ENCODE measurements around the gene BDKRB1.

Gene BDKRB1

DNA sequence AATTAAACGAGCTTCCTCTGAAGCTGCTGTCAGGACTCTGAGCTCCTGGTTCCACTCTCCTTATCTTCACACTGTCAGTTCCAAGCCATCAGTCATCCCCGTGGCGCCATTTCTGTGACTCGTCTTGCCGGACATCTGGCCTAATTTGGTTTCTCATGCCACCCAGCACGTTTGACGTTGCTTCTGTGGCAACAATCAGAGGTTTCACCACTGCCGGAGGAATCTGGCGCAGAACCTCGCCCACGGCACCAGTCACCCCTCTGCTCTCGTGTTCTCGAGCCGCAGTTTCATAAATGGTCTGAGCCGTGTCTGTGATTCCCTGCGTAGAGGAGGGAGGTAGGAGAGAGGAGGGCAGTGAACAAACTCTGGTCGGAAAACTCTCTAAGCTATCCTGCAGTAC is 29.7 kb downstream of the BDKRB1 start:
- no peak for DNase-seq (ENCODE audit: low spot score)
- Histone ChIP-seq H3K27ac (no peak overlapping the region), H3K4me3 (no peak overlapping the region)
- no peak for TF ChIP-seq CTCF (IDR thresholded peaks at IDR 0.05)

DNA sequence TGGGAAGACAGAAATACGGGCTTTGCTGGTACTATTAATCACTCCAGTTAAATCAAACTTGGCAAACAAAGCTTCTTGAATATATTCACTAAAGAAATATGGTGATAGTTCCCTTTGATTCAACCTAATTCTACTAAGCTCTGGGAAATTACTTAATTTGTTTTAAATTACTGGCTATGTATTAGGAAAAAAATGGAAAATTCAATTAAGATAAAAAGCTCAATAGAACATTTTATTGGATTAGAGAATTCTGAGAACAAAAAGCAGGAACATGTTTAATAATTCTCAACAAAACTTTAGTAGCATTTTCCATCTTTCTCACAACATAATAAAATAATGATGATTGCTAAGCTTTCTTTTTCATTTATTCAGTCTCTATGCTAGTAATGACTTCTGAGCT is 30.2 kb downstream of the BDKRB1 start:
- no peak for TF ChIP-seq CTCF (IDR thresholded peaks at IDR 0.05)

DNA sequence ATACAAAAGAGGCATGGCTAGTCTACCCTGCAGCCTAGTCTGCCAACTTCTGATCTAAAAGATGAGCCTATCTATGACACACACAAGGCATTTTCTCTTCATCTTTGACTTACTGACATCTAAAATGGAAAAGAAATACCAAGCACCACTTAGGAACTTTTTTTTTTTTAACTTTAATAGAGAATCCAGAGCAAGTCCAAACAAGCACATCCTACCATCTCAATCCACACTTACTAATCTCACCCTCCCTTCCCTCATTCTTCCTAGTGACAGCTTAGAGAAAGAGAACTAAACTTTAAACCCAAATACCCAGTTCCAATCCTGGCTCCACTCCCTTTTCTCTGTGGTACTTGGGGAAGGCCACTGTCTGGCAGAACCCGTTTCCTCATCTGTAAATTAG is 31.8 kb downstream of the BDKRB1 start:
- Histone ChIP-seq H3K27ac (no peak overlapping the region), H3K4me3 (no peak overlapping the region)
- DNase-seq (ENCODE audit: low spot score): no peak
- no peak for TF ChIP-seq CTCF (IDR thresholded peaks at IDR 0.05)

More for the DNA sequence above, 30.2 kb downstream of the BDKRB1 start:
- no peak overlapping the region for H3K27ac ChIP-seq
- H3K4me3 ChIP-seq: no peak overlapping the region
- no peak for DNase-seq (ENCODE audit: low spot score)

DNA sequence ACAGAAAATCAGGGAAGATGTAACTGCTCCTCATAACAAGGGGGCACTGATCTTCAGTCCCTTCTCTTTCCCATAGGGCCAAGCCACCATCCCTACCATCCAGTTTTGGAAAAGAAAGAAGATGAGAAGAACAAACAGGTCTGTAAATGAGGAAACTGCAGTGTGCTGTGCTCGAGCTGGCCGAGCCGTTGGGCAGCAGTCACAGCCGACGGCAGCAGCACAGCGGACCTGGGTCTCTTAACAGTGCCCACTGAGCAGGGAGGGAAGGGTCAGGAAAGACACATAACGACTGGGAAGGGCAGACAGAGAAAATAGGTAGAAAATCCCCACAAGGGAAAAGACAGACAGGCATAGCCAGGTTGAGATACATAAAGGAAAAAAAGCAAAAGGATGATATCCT is 38.2 kb downstream of the BDKRB1 start:
- no peak for TF ChIP-seq CTCF (IDR thresholded peaks at IDR 0.05)
- no peak for DNase-seq (ENCODE audit: low spot score)
- Histone ChIP-seq H3K4me3 (no peak overlapping the region), H3K27ac (no peak overlapping the region)

DNA sequence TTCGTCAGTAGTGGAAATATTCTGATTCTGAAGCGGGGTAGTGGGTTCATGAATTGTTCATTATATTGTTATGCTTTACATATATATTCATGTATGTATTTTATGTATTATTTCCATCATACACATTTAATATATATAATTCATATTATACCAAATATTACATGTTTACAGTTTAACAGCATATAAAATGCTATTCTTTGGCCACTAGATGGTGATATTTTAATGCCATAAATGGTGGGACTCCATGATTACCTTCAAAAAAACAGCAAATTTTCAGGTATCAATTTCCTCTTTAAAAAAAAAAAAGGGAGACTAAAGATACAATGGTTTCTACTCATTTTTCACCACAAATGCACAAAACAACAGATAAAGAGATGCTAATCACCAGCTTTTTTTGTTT is 41.0 kb downstream of the BDKRB1 start:
- no peak for TF ChIP-seq CTCF (IDR thresholded peaks at IDR 0.05)
- no peak for DNase-seq (ENCODE audit: low spot score)
- no peak overlapping the region for H3K27ac ChIP-seq
- no peak overlapping the region for H3K4me3 ChIP-seq

DNA sequence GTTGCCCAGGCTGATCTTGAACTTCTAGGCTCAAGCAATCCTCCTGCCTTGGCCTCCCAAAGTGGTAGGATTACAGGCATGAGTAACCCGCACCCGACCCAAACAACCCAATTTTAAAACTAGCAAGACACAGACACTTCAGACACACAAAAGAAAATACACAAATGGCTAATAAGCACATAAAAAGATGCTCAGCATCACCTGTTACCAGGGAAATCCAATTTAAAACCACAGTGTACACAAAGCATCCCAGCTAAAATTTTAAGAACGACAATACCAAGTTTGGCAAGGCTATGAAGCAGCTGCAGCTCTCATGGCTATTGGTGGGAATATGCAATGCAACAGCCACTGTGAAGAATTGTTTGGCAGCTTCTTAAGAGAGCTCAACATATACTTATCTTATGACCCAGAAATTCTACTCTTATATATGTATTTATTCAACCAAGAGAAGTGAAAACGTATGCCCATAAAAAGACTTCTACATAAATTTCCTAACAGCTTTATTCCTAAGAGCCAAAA is 42.0 kb downstream of the BDKRB1 start:
- TF ChIP-seq CTCF (IDR thresholded peaks at IDR 0.05): no peak
- no peak overlapping the region for H3K4me3 ChIP-seq

GRCh38 chr14:96299441-96299840 is 43.4 kb downstream of the BDKRB1 start:
- H3K4me3 ChIP-seq: no peak overlapping the region
- TF ChIP-seq CTCF (IDR thresholded peaks at IDR 0.05): no peak
- DNase-seq (ENCODE audit: low spot score): no peak
- H3K27ac ChIP-seq: no peak overlapping the region

More for the DNA sequence above, 42.0 kb downstream of the BDKRB1 start:
- no peak overlapping the region for H3K27ac ChIP-seq
- no peak for DNase-seq (ENCODE audit: low spot score)

Data from coronary artery (tissue), 2 donors.